WTC11 (cell line): ENCODE results near the gene HARS2.

Experiments used
- CTCF ChIP-seq: fragments of 200-600 bp; IDR thresholded peaks from 2 replicates; pipeline ENCODE4 v1.8.0; 2022; ENCODE audit warnings: antibody characterized with exemption
- FOXP1 ChIP-seq: sonication (generic); formaldehyde crosslinking; IDR thresholded peaks from 2 replicates; pipeline ENCODE4 v1.8.0; 2022; ENCODE audit warnings: missing genetic modification reagents, mild to moderate bottlenecking, moderate library complexity, borderline replicate concordance
- ZNF416 ChIP-seq: fragments of 250-450 bp; sonication (Bioruptor Pico); IDR thresholded peaks from 2 replicates; pipeline ENCODE4 v1.9.0; 2021; ENCODE audit warnings: mild to moderate bottlenecking, inconsistent platforms

GRCh38 chr5:140737486-140737885 lies 46.2 kb downstream of the HARS2 start:
- TF ChIP-seq CTCF (no peak), ZNF416 (CRISPR knock-in tag) (no peak), FOXP1 (CRISPR knock-in tag) (no peak)
